HG03045 (cell line): ENCODE results near the gene LARP6.
"Not testable (repeated sequence)": the region's sequence is repeated elsewhere in the genome, so short reads cannot be mapped to it uniquely, and the experiment has no call there.

Source experiments
- ATAC-seq: cut with Tn5 transposase; IDR thresholded peaks from one replicate; pipeline ENCODE4 v1.9.1; 2021; ENCODE audit warnings: mild to moderate bottlenecking, moderate library complexity; ENCODE audit not compliant: unreplicated experiment

LARP6 gene

DNA sequence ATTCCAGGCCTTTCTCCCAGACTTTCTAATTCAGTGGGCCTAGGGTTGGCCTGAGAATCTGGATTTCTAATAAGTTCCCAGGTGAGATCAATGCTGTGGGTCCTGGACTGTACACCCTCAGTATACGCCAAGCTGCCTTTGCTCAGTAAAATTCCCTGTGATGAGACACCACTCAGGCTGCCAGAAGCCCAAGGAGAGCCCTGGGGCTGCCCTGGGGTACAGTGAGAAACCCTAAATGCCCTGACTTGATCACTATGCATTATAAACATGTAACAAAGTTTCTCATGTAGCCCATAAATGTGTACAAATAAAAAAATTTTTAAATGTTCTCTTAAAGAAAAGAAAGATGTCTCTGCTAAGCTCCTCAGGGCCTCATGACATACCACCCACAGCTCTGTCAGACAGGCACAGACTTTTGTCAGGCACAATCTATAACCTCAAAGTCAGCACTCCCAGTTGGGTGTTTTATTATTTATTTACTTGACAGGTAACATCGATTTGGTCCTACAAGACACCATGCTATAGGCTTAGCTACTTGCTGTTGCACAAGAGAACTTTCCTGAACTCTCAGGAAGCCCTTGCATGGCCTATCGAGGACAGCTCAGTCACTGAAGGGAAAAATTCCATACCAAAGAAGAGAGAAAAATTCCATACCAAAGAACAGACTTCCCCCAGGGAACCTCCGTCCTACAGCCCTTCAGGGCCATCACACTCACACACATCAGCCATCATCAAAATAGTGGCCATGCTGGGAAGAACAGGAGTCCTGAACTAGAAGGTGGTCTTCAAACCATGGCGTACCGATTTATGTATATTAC lies 22.7 kb downstream of the LARP6 start:
- ATAC-seq, result no peak

DNA sequence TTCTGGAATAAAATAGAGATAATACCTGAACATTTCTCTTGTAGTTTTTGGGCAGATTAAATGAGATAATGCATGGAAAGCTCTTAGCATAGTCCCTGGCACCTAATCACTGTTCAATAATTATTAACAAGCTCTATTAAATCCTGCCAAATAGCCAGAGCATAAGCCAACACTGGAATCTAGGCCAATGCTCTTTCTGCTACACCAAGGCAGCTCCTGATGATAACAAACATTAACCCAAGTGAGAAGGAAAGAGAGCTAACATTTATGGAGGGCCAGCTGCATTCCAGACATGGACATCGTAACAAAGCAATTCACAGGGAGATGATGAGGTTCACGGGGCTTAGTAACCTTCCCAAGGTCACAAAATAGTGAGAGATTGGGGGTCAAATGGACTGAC lies 23.3 kb downstream of the LARP6 start:
- no peak for ATAC-seq

DNA sequence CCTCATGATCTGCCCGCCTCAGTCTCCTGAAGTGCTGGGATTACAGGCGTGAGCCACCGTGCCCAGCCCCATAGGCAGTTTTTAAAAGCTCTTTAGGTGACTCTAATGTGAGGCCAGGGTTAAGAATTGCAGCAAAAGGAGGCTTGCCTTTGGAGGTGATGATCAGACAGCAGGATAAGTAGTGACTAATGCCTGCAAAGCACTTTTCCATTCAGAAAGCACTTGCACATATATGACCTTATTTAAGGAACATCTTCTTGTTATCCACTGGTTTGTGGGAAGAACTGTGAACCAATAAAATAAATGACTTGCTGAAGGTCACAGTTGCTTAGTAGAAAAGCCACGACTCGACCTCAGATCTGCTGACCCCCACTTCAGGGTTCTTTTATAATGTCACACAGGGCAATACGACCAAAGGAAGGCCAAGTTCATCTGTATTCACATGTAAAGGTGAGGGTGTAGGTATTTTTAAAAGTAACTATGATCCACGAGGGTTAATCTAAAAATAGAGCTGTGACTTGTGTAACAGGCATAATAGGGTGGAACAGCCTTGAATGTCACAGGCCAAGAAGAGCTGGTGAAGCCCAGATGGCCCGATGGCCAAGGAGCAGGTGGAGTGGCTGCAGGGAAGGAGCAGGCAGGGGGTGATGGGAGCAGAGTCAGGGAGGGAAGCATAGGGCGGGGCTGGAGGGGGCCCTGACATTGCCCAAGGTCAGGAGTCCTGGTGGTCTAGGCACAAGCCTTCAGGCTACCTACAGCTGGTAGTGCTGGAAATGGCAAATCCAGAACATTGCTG lies 24.4 kb downstream of the LARP6 start:
- no peak for ATAC-seq

DNA sequence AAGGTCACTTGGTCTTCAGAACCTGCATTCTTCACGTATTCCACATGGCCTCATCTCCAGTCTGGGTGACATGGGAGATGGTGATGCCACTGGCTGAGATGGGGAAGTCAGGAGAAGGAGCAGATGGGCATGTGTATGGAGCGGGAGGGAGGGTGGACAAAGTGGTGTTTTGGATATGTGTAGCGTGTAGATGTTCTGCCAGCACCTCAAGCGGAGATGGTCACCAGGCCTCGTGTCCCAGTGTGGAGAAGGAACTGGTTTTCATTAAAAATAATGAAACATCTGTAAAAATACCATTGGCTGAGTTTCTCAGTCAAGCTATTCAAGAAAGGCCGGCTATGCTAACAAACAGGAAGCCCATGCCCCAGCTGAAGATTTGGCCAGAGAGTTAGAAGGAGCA lies 26.2 kb downstream of the LARP6 start:
- no peak for ATAC-seq

DNA sequence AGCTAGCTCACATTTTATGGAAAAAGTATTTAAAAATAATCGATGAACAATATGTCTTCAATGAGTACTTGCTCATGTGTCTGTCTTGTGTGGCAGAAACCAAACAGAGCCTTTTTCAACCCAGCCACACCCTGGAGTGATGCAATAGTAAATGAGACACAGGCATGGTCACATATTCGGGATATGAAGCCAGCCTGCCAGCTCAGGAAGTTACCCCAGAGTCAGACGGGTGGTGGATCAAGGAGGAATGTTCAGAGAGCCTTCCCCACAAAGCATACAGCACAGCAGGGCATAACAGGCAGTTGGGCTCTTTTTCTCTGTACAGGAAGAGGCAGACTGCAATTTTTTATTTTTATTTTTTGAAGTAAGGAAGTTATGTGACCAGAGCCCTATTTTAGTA lies 27.3 kb downstream of the LARP6 start:
- ATAC-seq, result no peak

DNA sequence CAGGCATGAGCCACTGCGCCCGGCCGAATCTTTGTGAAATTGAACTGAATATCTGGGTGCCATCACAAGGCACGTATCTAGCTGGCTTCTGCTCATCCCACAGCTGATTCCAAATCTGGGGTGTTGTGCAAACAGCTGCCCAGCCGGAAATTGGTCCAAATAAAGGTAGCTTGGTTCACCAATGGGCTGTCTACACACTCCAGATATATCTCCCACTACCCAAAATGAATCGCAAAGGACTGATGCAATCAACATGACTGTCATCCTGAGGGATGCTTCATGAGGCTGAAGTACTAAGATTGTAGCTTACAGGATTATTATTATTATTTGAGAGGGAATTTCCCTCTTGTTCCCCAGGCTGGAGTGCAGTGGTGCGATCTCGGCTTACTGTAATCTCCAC lies 28.1 kb downstream of the LARP6 start:
- no peak for ATAC-seq

DNA sequence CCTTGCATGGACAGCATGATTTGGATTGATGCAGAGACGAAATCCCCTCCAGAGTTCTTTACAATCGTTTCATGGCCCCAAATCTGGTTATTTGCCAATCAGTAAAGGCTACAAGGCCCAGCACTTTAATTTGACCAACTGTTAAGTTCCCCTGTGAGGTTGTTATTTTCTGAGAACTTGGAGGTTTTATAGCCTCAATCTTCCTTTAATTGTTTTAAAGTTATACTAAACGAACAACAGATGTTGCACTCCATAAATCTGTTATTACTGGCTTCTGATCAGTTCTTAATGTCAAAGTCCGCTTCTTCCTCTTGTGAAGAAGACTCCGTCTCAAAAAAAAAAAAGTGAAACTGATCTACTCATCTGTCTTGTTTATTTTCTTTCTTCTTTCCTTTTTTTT lies 30.8 kb downstream of the LARP6 start:
- no peak for ATAC-seq

DNA sequence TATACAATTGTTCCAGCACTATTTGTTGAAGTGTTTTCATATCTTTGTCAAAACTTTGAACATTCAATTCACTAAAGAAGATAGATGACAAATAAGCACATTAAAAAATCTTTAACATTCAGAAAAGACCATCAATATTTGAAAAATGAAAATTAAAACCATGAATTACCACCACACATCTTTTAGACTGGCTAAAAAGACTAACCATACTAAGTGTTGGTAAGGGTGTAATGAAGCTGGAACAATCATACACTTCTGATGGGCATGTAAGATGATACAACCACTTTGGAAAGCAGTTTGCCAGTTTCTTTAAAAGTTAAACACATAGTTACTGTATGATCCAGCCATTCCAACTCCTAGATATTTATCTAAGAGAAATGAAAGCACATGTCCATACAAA lies 33.7 kb downstream of the LARP6 start:
- ATAC-seq, result no peak

DNA sequence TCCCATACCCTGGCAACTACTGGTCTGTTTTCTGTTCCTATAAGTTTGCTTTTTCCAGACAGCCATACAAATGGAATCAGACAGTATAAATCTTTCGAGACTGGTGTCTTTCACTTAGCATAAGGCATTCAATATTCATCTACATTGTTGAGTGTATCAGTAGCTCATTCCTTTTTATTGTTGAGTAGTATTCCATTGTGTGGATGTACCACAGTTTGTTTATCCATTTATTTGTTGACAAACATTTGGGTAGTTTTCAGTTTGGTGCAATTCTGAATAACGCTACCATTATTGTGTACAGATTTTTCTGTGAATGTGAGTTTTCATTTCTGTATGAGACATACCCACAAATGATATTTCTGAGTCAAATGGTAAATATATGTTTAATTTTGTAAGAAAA lies 35.4 kb downstream of the LARP6 start:
- ATAC-seq, result no peak

DNA sequence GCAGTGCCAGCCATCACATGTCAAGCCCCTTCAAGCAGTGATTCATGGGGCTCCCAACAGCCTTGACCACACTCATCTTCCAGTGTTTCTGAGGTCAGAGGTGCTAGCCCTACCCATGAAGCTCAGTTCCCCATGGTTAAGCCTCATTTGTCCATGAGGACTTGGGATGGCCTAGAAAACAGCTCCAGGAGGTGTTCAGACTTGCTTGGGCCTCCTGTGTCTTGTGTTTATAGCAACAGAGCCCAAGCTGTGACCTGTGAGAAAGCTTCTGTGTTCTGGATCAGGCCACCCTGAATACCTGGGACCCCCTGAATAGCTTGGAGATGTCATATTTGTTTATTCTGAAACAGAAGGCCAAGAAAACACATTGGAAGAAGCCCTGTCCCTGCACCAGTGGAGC lies 36.7 kb downstream of the LARP6 start:
- ATAC-seq, result no peak

DNA sequence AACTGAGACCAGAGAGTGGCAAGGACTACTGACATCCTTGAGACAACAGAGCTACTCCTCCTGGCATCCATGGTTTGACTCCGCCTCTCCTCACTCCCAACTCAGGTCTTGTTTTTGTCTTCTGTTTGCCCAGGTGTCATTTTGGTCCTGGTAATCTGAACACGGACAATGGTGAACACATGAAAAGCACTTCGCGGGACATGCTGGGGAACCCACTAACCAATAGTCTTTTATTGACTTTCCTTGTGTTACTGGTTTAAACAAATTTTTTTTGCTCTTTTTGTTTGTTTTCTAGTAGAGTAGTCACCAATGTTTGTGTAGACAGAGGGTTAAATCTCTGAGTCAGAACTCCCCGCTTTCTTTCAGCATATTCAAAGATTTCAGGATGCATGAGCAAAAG lies 38.4 kb downstream of the LARP6 start:
- ATAC-seq, result no peak

DNA sequence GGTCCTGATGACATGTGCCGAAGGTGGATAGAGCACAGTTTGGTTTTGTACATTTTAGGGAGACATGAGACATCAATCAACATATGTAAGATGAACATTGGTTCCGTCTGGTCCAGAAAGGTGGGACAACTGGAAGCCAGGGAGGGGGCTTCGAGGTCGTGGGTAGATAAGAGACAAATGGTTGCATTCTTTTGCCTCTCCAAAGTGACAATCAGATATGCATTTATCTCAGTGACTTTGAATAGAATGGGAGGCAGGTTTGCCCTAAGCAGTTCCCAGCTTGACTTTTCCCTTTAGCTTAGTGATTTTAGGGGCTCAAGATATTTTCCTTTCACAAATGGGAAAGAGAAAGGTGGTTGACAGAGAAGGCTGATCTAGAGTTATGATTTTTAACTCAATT lies 38.9 kb downstream of the LARP6 start:
- not testable (repeated sequence) for ATAC-seq

DNA sequence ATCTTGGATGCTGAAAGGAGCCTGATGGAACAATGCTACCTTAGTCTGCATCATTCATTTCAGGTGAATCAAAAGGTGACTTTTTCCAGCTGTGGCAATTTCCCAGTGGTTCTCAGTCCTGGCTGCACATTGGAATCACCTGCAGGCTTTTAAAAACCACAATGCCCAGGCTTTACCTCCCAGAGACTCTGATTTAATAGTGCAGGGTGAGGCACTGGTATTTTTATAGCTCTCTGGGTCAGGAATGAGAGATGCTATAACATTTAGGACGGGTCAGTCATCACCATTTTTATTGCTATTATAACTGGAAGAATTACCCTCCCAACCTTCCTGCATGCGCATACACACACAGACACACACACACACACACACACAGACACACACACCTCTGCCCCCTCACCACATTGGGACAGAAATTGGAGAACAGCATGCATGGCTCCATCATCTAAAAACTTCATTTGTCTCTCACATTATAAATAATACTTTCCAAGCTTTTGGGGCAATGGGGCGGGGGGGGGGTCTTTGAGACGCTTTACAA lies 41.1 kb downstream of the LARP6 start:
- no peak for ATAC-seq

DNA sequence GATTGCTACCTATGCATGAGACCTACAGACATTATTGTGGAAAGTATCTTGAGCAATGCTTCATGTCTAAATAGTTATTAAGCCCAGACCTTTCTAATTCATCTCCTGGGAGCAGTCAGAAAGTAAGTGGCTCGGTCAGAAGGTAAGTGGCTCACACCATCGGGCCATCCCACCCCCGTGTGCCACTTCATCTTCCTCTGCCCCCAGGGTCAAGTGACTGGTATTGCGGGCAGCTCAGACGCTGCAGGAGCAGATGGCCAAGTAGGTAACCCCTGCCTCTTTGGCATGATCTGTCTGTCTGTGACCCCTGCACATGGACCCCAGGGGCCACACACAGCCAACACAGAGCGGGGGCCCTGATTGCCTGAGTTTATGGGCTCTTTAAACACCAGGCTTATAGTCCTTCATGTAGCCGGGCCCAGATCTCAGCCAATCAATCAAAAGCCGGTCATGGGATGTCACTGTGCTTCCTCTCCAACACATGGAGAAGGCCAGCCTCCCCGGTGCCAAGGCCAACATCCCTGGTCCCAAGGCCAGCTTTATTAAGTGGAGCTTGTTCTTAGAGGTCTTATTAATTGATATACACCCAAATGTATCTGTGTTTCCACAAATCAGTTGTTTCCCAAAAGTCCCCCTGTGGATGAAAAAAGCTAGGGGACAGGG lies 42.9 kb downstream of the LARP6 start:
- no peak for ATAC-seq

DNA sequence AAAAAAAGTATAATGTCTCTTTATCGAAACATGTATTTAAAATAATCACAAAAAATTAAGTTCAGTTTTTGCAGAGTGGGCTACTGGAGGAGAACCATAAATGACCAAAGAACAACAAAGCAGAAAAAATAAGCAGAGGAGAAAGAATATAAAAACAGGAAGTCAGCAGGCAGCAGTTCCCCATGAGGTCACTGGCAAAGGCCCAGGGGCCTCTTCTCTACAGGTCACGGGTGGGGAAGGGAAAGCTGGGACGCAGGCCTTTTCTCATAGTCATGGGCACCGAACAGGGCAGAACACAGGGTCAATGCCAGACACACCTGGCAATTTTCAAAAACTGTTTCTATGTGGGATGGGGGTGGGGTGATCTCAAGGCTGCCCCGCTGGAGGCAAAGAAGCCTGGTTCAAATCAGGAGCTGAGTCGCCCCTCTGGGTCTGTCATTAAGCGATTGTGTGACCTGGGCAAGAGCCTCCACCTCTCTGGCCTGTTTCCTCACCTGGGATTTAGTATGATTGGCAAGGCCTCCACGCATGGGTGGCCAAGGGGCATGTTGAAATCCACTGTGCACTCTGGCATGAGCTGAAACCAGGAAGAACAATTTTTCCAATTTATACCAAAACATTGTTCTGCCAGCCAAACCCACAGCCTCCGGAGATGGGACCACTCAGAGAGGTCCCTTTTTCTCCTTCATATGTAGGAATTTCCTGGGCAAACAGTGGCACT lies 46.8 kb downstream of the LARP6 start:
- ATAC-seq, result no peak

DNA sequence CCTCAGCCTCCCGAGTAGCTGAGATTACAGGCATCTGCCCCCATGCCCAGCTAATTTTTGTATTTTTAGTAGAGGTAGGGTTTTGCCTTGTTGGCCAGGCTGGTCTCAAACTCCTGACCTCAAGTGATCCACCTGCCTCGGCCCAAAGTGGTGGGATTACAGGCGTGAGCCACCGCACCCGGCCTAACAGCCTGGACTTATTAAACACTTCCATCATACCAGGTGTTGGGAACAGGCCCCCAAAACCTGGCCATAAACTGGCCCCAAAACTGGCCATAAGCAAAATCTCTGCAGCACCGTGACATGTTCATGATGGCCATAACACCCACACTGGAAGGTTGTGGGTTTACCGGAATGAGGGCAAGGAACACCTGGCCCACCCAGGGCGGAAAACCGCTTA lies 49.6 kb downstream of the LARP6 start:
- ATAC-seq, result not testable (repeated sequence)

DNA sequence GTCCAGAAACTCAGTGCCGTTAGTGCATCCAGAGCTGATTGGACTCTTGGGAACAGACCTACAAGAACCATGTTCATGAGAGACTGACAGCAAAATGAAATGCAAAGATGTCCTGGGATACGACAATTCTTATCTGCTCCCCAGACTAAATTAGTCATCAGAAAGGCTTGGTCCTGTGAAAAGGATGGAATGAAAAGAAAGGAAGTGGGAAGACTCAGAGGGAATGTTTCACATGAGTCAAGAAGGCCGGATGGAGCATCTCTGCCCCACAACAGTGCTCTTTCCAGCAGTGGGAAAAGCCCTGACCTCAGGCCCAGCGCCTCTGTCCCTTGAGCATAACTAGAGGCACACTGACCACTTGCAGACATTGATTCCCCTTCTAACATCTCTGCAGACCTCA lies 51.3 kb downstream of the LARP6 start:
- ATAC-seq, result no peak

DNA sequence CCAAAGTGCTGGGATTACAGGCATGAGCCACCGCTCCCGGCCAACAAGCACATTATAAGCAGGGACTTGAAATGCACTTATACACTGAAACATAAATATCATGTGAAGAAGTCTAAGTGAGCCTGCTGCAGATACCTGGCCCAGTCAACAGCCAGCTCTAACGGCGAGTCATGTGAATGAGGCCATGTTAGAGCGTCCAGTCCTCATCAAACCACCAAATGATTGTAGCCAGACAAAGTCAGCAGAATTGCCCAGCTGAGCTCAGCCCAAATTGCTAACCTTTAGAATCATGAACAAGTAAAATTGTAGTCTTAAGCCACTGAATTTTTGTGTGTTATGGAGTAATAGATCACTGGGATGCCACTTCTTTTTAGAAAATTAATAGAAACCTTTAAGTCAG lies 52.8 kb downstream of the LARP6 start:
- ATAC-seq, result no peak

DNA sequence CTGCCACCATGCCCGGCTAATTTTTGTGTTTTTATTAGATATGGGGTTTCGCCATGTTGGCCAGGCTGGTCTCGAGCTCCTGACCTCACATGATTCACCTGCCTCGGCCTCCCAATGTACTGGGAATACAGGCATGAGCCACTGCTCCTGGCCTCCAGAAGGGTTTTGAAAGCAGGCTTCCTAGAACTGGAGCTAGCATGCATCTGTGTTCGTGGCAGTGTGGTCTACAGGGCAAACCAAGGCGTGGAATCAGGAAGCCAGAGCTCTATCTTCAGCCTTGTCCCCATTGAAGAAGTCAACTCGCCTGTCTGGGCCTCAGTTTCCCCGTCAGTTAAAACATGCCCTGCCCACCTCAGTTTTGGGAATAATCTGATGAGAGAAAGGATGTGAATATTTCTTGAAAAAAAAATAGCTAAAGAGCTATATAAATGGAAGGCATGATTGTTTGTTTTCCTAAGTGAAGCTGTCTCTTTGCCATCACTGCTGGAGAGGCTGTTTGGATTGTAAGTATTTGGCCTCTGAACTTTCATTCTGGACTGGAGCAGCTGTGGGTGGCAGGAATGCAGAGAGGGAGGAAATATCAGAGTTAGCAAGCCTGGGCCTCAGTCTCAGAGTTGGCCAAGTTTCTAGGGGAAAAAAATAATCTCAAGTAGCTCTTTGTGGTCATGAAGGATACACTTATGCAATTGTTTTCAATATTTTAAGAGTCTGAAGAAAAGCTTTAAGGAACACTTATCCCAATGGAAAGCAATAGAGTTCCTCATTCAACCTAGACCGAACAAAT lies 54.1 kb downstream of the LARP6 start:
- ATAC-seq, result no peak

DNA sequence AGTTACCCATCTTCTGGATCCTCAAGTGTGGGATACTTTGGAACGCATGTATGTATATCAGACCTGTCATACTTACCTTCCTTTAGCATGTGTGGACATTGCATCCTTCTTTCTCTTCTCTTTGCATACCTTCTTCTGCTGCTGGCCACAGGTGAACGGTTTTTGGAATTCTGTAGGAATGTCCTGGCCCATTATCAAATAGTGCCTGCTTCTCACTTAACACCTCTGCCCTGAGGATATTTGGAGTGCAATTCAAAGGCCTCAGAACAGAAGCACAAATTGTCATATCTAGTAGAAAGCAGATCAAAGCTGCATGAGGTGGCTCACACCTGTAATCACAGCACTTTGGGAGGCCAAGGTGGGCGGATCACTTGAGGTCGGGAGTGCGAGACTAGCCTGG lies 56.5 kb downstream of the LARP6 start:
- no peak for ATAC-seq
